K562 (cell line): ENCODE results near the gene HOXB4. TPM values are rescaled to one million over a fixed set of nuclear protein-coding genes. Genes with fewer than 3 reads are reported as not detected.

Source experiments
- ATAC-seq: fragments of 200-7000 bp; cut with Tn5 transposase; 3 replicates; pipeline ENCODE4 v1.9.1; 2020; ENCODE audit warnings: moderate library complexity
- BruUV-seq: library from RNA; stranded (reverse); fragments of 400-500 nt; replicated peaks from 2 replicates; lab custom pipeline; 2021; lab: Mats Ljungman, UMichigan
- CTCF ChIA-PET: fragments of 300-600 bp; formaldehyde crosslinking; extraction: SDS; loops from one replicate; lab custom pipeline; 2021; ENCODE audit warnings: low intra/inter-chr PET ratio; lab: Yijun Ruan, JAX
- POLR2A ChIA-PET: fragments of 300-600, 350-650 bp; sonication (Branson Sonifier 250); formaldehyde crosslinking; extraction: SDS; loops from one replicate; lab custom pipeline; 2021; ENCODE audit warnings: antibody characterized with exemption, inconsistent platforms; lab: Yijun Ruan, JAX
- DNase-seq, 4 experiments: peaks; one replicate each; pipeline versions ENCODE4 v3.0.0 to v3.0.0-alpha.2; 2011 to 2018; ENCODE audit warnings: low spot score in 3 of 4, mixed read lengths in 3 of 4; ENCODE audit errors: extremely low read depth in 1 of 4
- FAIRE-seq: peaks from 2 replicates; lab custom pipeline; 2011; peaks lifted over from hg19 to GRCh38; lab: Jason Lieb, UNC
- H2AFZ ChIP-seq: 2 replicates; pipeline ENCODE4 v1.6.0; 2011; ENCODE audit warnings: low read depth, low read length, control low read depth, inconsistent platforms
- H3K27ac ChIP-seq: fragments of 200-600 bp; 3 replicates; pipeline ENCODE4 v1.8.0; 2011; ENCODE audit warnings: low read depth, mild to moderate bottlenecking, control low read depth, inconsistent platforms, low read length, moderate library complexity, mixed read lengths; ENCODE audit errors: extremely low read depth
- H3K27me3 ChIP-seq, 2 experiments: fragments of 300-600 bp in 1 of 2; 2 replicates in 1 of 2; 3 replicates in 1 of 2; pipeline versions ENCODE4 v1.6.0 to v1.8.0; 2011; ENCODE audit warnings: inconsistent platforms in 2 of 2, low read length in 2 of 2, mild to moderate bottlenecking in 1 of 2, mixed read lengths in 1 of 2, moderate library complexity in 1 of 2; ENCODE audit not compliant: control insufficient read depth in 2 of 2, insufficient read depth in 2 of 2
- H3K36me3 ChIP-seq: fragments of 300-600 bp; 3 replicates; pipeline ENCODE4 v1.8.0; 2011; ENCODE audit warnings: mild to moderate bottlenecking, low read length, inconsistent platforms; ENCODE audit not compliant: control insufficient read depth, insufficient read depth
- H3K4me1 ChIP-seq, 2 experiments: fragments of 200-600 bp in 1 of 2; replicated peaks in 1 of 2; 2 replicates in 1 of 2; 3 replicates in 1 of 2; pipeline versions ENCODE4 v1.5.1 to v1.8.0; 2011; ENCODE audit warnings: inconsistent platforms in 2 of 2, low read length in 2 of 2, mild to moderate bottlenecking in 1 of 2, mixed read lengths in 1 of 2, moderate library complexity in 1 of 2; ENCODE audit not compliant: control insufficient read depth in 2 of 2, insufficient read depth in 2 of 2
- H3K4me2 ChIP-seq: 2 replicates; pipeline ENCODE4 v1.6.1; 2011; ENCODE audit warnings: low read length, control low read depth, inconsistent platforms, mixed read lengths; ENCODE audit not compliant: insufficient read depth
- H3K4me3 ChIP-seq: fragments of 200-600 bp; sonication (generic), shearing (Covaris generic); 2 replicates; pipeline ENCODE4 v1.5.1; 2016; ENCODE audit warnings: control low read depth, inconsistent platforms
- H3K79me2 ChIP-seq: fragments of 200-600 bp; 3 replicates; pipeline ENCODE4 v1.8.0; 2011; ENCODE audit warnings: low read length, inconsistent platforms; ENCODE audit not compliant: control insufficient read depth, insufficient read depth
- H3K9ac ChIP-seq, 2 experiments: 2 replicates each; pipeline versions ENCODE4 v1.6.0 to v1.6.1; 2011; ENCODE audit warnings: low read depth in 2 of 2, low read length in 2 of 2, control low read depth in 1 of 2, inconsistent platforms in 1 of 2, mild to moderate bottlenecking in 1 of 2, mixed read lengths in 1 of 2; ENCODE audit not compliant: insufficient read depth in 1 of 2
- H3K9me1 ChIP-seq: one replicate; pipeline ENCODE4 v1.6.0; 2011; ENCODE audit warnings: inconsistent platforms, mild to moderate bottlenecking, low read length, moderate library complexity; ENCODE audit not compliant: control insufficient read depth, insufficient read depth
- H3K9me3 ChIP-seq: replicated peaks from 2 replicates; pipeline ENCODE4 v1.5.1; 2011; ENCODE audit warnings: low read depth, low read length, inconsistent platforms; ENCODE audit not compliant: control insufficient read depth, insufficient read depth
- H4K20me1 ChIP-seq: replicated peaks from 2 replicates; pipeline ENCODE4 v1.6.1; 2011; ENCODE audit warnings: low read length, inconsistent platforms, mixed read lengths; ENCODE audit not compliant: control insufficient read depth, insufficient read depth
- CEBPB ChIP-seq: fragments of 450-650 bp; IDR thresholded peaks from 2 replicates; pipeline ENCODE4 v1.6.1; 2016; ENCODE audit warnings: missing genetic modification characterization, missing compliant biosample characterization
- ERF ChIP-seq: fragments of 450-650 bp; formaldehyde crosslinking; IDR thresholded peaks from 2 replicates; pipeline ENCODE4 v1.4.0; 2020; ENCODE audit warnings: mild to moderate bottlenecking, mixed read lengths
- IRF2 ChIP-seq: sonication (generic); formaldehyde crosslinking; IDR thresholded peaks from 2 replicates; pipeline ENCODE4 v1.8.1; 2022; ENCODE audit warnings: mild to moderate bottlenecking, missing genetic modification reagents
- L3MBTL2 ChIP-seq: fragments of 450-650 bp; IDR thresholded peaks from 2 replicates; pipeline ENCODE4 v1.6.1; 2016; ENCODE audit warnings: mild to moderate bottlenecking, moderate library complexity
- POLR2B ChIP-seq: fragments of 450-650 bp; IDR thresholded peaks from 2 replicates; pipeline ENCODE4 v1.6.1; 2018; ENCODE audit warnings: low read depth; ENCODE audit not compliant: partially characterized antibody
- SMAD4 ChIP-seq: fragments of 250-450 bp; sonication (Bioruptor Pico); conservative IDR thresholded peaks from 2 replicates; pipeline ENCODE4 v1.8.0; 2021; ENCODE audit warnings: inconsistent platforms, mild to moderate bottlenecking, moderate library complexity
- TARDBP ChIP-seq: fragments of 450-650 bp; IDR thresholded peaks from 2 replicates; pipeline ENCODE4 v1.6.1; 2016
- UBTF ChIP-seq, 2 experiments: IDR thresholded peaks; 2 replicates each; pipeline ENCODE4 v1.6.1; 2012; ENCODE audit warnings: improper control_type of control experiment in 2 of 2, low read depth in 2 of 2, low read length in 2 of 2, borderline replicate concordance in 1 of 2
- ZNF431 ChIP-seq: sonication (generic); formaldehyde crosslinking; IDR thresholded peaks from 2 replicates; pipeline ENCODE4 v1.8.0; 2022; ENCODE audit warnings: mild to moderate bottlenecking, missing genetic modification reagents
- ZNF668 ChIP-seq: fragments of 250-450 bp; sonication (Bioruptor Pico); IDR thresholded peaks from 2 replicates; pipeline ENCODE4 v1.8.0; 2022; ENCODE audit warnings: mild to moderate bottlenecking, inconsistent platforms
- WGBS: fragments of 100-300 bp; shearing (Covaris generic); methylation state at CpG from one replicate; pipeline ENCODE4 v1.1.6; 2016; ENCODE audit warnings: low coverage, mixed read lengths; ENCODE audit not compliant: insufficient coverage; ENCODE audit errors: missing lambda C conversion rate; 5-methylcytosine and 5-hydroxymethylcytosine counted together
- in situ Hi-C: fragments of 300-500 bp; cut with MboI; formaldehyde crosslinking; loops from 4 replicates; pipeline ENCODE4 v1.15.0; 2018; ENCODE audit warnings: inconsistent platforms, mixed read lengths
- intact Hi-C: fragments of 100-400 bp; cut with micrococcal nuclease; formaldehyde crosslinking; loops from 2 replicates; pipeline ENCODE4 v1.14.2; 2022
- polyA plus RNA-seq, 8 experiments: library from polyadenylated mRNA; depleted of rRNA in 4 of 8; stranded (reverse) in 5 of 8; unstranded in 3 of 8; fragments of >200 nt; fragmentation: Nextera tagmentation in 2 of 8; fragmentation: Illumina TruSeq in 1 of 8; extraction: Ambion mirVana in 2 of 8; extraction: Trizol in 1 of 8; gene quantifications; 2 replicates each; pipeline versions ENCODE4 v1.2.1 to v1.2.3, GENCODE V29; 2011 to 2014; ENCODE audit warnings: inconsistent platforms in 1 of 8, missing spikeins in 1 of 8
- total RNA-seq, 7 experiments: library from RNA; depleted of rRNA in 6 of 7; stranded (reverse); fragments of >200 nt in 6 of 7; fragmentation: Illumina TruSeq in 2 of 7; extraction: Trizol in 2 of 7; gene quantifications; 2 replicates each; pipeline versions ENCODE4 v1.2.1 to v1.2.3, GENCODE V29; 2011 to 2021; ENCODE audit warnings: low replicate concordance in 1 of 7
- TF ChIP-seq, protein P1 (sequence below): fragments of 450-650 bp; IDR thresholded peaks from 2 replicates; pipeline ENCODE4 v1.6.1; 2017; ENCODE audit warnings: antibody characterized with exemption, mild to moderate bottlenecking
- TF ChIP-seq, protein P2 (sequence below): fragments of 450-650 bp; IDR thresholded peaks from 2 replicates; pipeline ENCODE4 v1.6.1; 2017; ENCODE audit warnings: mild to moderate bottlenecking, moderate library complexity

The HOXB4 gene
- total and polyA plus RNA-seq, 9 of the 15 experiments (the other 6 are each of a cell fraction or from before 2014, with no cell fraction given) = 1.6 to 34.9 (median 14.9) TPM

DNA sequence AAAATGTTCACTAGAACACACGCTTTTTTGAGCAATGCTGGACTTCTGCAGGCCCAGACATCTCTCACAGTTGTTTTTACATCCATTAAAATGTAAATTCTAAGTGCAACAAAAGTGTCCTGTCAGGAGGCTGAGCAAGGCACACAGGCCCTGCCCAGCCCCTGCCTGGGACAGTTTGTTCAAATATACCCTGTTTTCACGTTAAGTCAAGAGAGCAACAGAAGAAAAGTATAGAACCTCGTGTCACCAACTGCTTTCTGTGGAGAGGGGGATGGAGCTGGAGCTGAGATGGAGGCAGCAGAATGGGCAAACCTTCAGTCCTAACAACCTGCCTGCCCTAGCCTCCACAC, 28.9 kb downstream of the HOXB4 start:
- no peak for DNase-seq
- Histone ChIP-seq H3K9me3 (no peaks in the 10 kb centered on the region), H3K4me2 (no peak overlapping the region), H3K9me1 (no peaks in the 10 kb centered on the region), H3K27ac (peak overlapping the region; percentile 95), H3K4me1 (peaks cover 30 to 54% of the 10 kb centered on the region in 2 experiments), H3K36me3 (peaks cover 51% of the 10 kb centered on the region; the same call in 2 of the 3 replicates), H3K27me3 (no peaks in the 10 kb centered on the region), H3K9ac (peak overlapping the region; percentile 18 to 93; a peak in 2 of 4 replicates), H3K79me2 (peaks cover 71% of the 10 kb centered on the region), H3K4me3 (no peak overlapping the region), H2AFZ (no peak overlapping the region)
- in situ Hi-C loops = no loop called here
- no TSS peak for BruUV-seq
- no peak for ATAC-seq
- CTCF ChIA-PET = no interaction called here
- POLR2A ChIA-PET = interaction anchor here (0.6 to 2.5 kb wide), 6 partner anchors 10 to 300 kb away, joined by 3 to 8 read pairs (median 4); no protein-coding TSS in a partner anchor
- no peak for FAIRE-seq
- WGBS = 8% methylated on average over 3 of the region's 3 CpGs
- intact Hi-C loops = loop anchor here (2.0 kb wide), 1 partner anchor 48 kb away; no protein-coding TSS in a partner anchor
- TF ChIP-seq TARDBP (no peak), ZNF431 (CRISPR knock-in tag) (no peak), UBTF (IDR thresholded peaks at IDR 0.05; ENCODE audit: borderline replicate concordance in 1 of 2, low read depth in 2 of 2, low read length in 2 of 2) (0 out of 4 replicates have a peak, but pooled peaks of 1 of the 2 experiments have one; percentile 20), L3MBTL2 (0 out of 2 replicates have a peak, but pooled peaks have one; percentile 12), IRF2 (CRISPR knock-in tag) (no peak), CEBPB (tag) (no peak), POLR2B (peak; percentile 29), ERF (no peak), ZNF668 (CRISPR knock-in tag) (no peak), SMAD4 (CRISPR knock-in tag) (0 out of 2 replicates have a peak, but pooled peaks have one; percentile 27)
- TF ChIP-seq, protein P1, sequence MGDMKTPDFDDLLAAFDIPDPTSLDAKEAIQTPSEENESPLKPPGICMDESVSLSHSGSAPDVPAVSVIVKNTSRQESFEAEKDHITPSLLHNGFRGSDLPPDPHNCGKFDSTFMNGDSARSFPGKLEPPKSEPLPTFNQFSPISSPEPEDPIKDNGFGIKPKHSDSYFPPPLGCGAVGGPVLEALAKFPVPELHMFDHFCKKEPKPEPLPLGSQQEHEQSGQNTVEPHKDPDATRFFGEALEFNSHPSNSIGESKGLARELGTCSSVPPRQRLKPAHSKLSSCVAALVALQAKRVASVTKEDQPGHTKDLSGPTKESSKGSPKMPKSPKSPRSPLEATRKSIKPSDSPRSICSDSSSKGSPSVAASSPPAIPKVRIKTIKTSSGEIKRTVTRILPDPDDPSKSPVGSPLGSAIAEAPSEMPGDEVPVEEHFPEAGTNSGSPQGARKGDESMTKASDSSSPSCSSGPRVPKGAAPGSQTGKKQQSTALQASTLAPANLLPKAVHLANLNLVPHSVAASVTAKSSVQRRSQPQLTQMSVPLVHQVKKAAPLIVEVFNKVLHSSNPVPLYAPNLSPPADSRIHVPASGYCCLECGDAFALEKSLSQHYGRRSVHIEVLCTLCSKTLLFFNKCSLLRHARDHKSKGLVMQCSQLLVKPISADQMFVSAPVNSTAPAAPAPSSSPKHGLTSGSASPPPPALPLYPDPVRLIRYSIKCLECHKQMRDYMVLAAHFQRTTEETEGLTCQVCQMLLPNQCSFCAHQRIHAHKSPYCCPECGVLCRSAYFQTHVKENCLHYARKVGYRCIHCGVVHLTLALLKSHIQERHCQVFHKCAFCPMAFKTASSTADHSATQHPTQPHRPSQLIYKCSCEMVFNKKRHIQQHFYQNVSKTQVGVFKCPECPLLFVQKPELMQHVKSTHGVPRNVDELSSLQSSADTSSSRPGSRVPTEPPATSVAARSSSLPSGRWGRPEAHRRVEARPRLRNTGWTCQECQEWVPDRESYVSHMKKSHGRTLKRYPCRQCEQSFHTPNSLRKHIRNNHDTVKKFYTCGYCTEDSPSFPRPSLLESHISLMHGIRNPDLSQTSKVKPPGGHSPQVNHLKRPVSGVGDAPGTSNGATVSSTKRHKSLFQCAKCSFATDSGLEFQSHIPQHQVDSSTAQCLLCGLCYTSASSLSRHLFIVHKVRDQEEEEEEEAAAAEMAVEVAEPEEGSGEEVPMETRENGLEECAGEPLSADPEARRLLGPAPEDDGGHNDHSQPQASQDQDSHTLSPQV = peak; percentile 25; the same call in 1 of the 2 replicates
- TF ChIP-seq, protein P2, sequence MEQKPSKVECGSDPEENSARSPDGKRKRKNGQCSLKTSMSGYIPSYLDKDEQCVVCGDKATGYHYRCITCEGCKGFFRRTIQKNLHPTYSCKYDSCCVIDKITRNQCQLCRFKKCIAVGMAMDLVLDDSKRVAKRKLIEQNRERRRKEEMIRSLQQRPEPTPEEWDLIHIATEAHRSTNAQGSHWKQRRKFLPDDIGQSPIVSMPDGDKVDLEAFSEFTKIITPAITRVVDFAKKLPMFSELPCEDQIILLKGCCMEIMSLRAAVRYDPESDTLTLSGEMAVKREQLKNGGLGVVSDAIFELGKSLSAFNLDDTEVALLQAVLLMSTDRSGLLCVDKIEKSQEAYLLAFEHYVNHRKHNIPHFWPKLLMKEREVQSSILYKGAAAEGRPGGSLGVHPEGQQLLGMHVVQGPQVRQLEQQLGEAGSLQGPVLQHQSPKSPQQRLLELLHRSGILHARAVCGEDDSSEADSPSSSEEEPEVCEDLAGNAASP = no peak
- TF ChIP-seq, all 486 proteins: peak for 5
- H4K20me1 ChIP-seq = no peaks in the 10 kb centered on the region
